Parathyroid adenoma (tissue), 2 donors: ENCODE data around the gene RSU1.

Experiments used
- H2AFZ ChIP-seq: fragments of 300-600 bp; sonication (generic); one replicate; pipeline ENCODE4 v1.7.0; 2017; ENCODE audit warnings: antibody characterized with exemption, mild to moderate bottlenecking
- H3K27ac ChIP-seq: fragments of 300-600 bp; sonication (generic); one replicate; pipeline ENCODE4 v1.7.0; 2017
- H3K27me3 ChIP-seq: fragments of 300-600 bp; sonication (generic); one replicate; pipeline ENCODE4 v1.7.0; 2017; ENCODE audit warnings: low read length; ENCODE audit not compliant: control insufficient read depth, insufficient read depth
- H3K36me3 ChIP-seq: fragments of 300-600 bp; sonication (generic); one replicate; pipeline ENCODE4 v1.7.0; 2017; ENCODE audit warnings: low read length; ENCODE audit not compliant: control insufficient read depth, insufficient read depth
- H3K4me1 ChIP-seq: fragments of 300-600 bp; sonication (generic); one replicate; pipeline ENCODE4 v1.7.0; 2017; ENCODE audit warnings: control low read depth
- H3K4me2 ChIP-seq: fragments of 300-600 bp; sonication (generic); one replicate; pipeline ENCODE4 v1.7.0; 2017; ENCODE audit warnings: low read length
- H3K4me3 ChIP-seq: fragments of 300-600 bp; sonication (generic); one replicate; pipeline ENCODE4 v1.7.0; 2017; ENCODE audit warnings: low read depth, low read length
- H3K79me2 ChIP-seq: fragments of 300-600 bp; sonication (generic); one replicate; pipeline ENCODE4 v1.7.0; 2017; ENCODE audit warnings: control low read depth
- H3K9ac ChIP-seq: fragments of 300-600 bp; sonication (generic); one replicate; pipeline ENCODE4 v1.7.0; 2017; ENCODE audit warnings: mild to moderate bottlenecking
- H3K9me3 ChIP-seq: fragments of 300-600 bp; sonication (generic); one replicate; pipeline ENCODE4 v1.7.0; 2017; ENCODE audit warnings: low read length; ENCODE audit not compliant: control insufficient read depth
- TF ChIP-seq, protein P1 (sequence below): fragments of 300-600 bp; sonication (generic); IDR thresholded peaks from one replicate; pipeline ENCODE4 v1.7.0; 2017; ENCODE audit warnings: antibody characterized with exemption, mild to moderate bottlenecking
- donor health status: primary hyperparathyroidism.

RSU1 gene

DNA sequence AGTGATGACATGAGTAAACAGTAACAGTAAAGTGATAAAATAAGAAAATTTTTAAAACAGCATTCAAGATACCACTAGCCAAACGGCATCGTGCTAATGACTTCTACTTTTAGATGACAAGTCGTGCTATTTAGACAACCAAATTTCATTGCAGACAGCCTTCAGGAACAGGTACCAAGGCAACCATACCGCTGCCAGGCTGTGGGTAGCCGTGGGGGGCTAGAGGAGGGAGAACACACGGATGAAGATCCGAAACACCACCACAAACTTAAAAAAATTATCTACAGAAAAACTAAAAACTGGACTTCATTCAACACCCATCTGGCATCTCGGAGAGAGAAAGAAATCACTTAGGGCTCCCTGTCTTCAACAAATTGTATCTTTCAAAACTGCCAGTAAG is 89.6 kb downstream of the RSU1 start:
- Histone ChIP-seq H2AFZ (no peak overlapping the region), H3K79me2 (no peaks in the 10 kb centered on the region), H3K27ac (no peak overlapping the region), H3K27me3 (no peaks in the 10 kb centered on the region), H3K4me3 (no peak overlapping the region), H3K36me3 (no peaks in the 10 kb centered on the region), H3K9me3 (no peaks in the 10 kb centered on the region), H3K4me1 (no peaks in the 10 kb centered on the region), H3K9ac (no peak overlapping the region), H3K4me2 (no peak overlapping the region)
- TF ChIP-seq, protein P1, sequence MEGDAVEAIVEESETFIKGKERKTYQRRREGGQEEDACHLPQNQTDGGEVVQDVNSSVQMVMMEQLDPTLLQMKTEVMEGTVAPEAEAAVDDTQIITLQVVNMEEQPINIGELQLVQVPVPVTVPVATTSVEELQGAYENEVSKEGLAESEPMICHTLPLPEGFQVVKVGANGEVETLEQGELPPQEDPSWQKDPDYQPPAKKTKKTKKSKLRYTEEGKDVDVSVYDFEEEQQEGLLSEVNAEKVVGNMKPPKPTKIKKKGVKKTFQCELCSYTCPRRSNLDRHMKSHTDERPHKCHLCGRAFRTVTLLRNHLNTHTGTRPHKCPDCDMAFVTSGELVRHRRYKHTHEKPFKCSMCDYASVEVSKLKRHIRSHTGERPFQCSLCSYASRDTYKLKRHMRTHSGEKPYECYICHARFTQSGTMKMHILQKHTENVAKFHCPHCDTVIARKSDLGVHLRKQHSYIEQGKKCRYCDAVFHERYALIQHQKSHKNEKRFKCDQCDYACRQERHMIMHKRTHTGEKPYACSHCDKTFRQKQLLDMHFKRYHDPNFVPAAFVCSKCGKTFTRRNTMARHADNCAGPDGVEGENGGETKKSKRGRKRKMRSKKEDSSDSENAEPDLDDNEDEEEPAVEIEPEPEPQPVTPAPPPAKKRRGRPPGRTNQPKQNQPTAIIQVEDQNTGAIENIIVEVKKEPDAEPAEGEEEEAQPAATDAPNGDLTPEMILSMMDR = no peak

DNA sequence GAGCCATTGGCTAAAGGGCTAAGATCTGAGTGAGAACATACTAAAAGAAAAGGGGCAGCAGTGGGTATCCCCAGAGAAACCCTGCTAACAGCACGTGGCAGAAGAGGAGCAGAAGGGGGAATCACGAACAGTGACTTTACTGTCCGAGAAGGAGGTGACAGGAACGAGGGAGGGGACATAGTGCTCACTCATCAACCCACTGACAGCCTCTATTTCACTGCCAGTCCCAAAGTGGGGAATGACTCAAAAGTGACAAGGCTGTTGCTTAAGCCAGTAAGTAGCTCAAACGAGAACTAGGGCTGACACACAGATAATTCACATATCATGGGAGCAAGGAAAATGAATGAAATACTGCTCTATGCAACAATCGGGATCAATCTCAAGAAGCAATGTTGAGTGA is 92.7 kb downstream of the RSU1 start:
- TF ChIP-seq, protein P1 = no peak
- no peaks in the 10 kb centered on the region for H3K79me2 ChIP-seq
- H3K36me3 ChIP-seq = no peaks in the 10 kb centered on the region
- H3K27ac ChIP-seq = no peak overlapping the region
- H3K4me3 ChIP-seq = no peak overlapping the region
- no peaks in the 10 kb centered on the region for H3K9me3 ChIP-seq
- no peak overlapping the region for H2AFZ ChIP-seq
- no peaks in the 10 kb centered on the region for H3K27me3 ChIP-seq
- no peak overlapping the region for H3K4me2 ChIP-seq
- H3K9ac ChIP-seq = no peak overlapping the region
- no peaks in the 10 kb centered on the region for H3K4me1 ChIP-seq

DNA sequence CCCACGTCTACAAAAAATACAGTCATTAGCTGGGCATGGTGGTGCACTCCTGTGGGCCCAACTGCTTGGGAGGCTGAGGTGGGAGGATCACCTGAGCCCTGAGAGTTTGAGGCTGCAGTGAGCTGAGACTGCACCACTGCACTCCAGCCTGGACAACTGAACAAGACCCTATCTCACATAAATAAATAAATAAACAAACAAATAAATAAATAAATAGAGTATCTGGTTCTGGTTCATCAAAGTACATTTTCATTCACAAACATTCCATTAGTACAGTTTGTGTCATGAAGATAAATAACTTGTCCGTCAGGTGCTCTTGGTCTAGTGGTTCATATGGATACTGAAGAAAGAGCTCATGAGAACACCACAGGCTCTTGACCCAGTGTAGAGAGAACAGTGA is 96.4 kb downstream of the RSU1 start:
- H3K27me3 ChIP-seq = no peaks in the 10 kb centered on the region
- H3K9me3 ChIP-seq = no peaks in the 10 kb centered on the region
- H3K4me3 ChIP-seq = no peak overlapping the region
- no peaks in the 10 kb centered on the region for H3K4me1 ChIP-seq
- H3K4me2 ChIP-seq = no peak overlapping the region
- TF ChIP-seq, protein P1 = no peak
- H2AFZ ChIP-seq = no peak overlapping the region
- no peaks in the 10 kb centered on the region for H3K36me3 ChIP-seq
- no peak overlapping the region for H3K9ac ChIP-seq
- no peak overlapping the region for H3K27ac ChIP-seq
- H3K79me2 ChIP-seq = no peaks in the 10 kb centered on the region

DNA sequence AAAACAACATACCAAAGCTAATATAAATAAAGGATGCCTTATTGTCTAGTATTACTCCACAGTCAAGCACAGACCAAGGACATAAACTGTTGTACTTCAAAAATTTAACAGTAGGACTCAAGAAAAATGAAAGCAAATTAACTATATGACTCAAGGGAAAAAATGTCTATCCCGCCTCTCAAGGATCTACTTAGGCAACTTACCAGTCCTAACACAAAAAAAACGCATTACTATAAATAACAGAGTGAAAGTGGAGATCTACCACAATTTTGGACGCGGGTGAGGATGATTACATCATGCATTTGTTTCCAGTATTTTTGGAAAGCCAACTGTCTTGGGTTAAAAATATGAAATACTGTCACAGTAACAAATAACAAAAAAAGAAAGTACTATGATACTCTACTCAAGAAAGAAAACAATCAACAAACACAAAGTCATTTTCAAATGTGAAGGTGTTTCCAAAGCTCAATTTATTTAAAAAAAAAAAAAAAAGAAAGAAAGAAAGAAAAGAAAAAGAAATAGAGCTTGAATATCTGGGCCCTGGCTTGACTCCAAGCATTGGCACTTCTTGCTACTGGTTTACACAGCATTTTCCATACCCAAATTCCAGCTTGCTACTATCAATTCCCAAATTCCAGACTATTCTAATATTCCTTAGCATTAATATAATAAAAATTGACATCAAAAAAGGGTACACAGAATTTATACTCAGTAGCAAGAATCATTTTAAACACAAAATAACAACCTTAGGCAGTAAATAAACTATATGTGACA is 99.4 kb downstream of the RSU1 start:
- Histone ChIP-seq H3K4me3 (no peak overlapping the region), H3K4me2 (no peak overlapping the region), H3K27ac (no peak overlapping the region), H3K36me3 (no peaks in the 10 kb centered on the region), H3K79me2 (no peaks in the 10 kb centered on the region), H2AFZ (no peak overlapping the region), H3K4me1 (no peaks in the 10 kb centered on the region), H3K9me3 (no peaks in the 10 kb centered on the region), H3K27me3 (no peaks in the 10 kb centered on the region), H3K9ac (no peak overlapping the region)
- TF ChIP-seq, protein P1 = no peak

DNA sequence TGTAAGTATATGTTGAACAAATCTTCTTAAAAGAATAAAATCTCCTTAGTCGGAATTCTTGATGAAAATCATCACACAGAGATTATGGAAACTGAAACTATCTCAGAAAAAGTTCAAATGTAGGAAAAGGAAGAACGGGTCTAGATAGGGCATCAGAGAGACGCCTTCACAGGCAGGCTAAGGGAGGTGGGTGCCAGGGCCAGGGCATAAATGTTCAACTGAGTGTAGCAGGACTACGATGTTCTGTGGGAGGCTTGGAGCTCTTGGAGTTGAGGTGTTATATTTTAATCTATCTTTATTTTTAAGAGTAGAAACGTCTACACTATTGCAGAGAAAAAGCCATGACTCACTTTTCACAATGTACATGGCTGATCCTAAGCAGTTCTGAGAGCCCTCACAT is 101.2 kb downstream of the RSU1 start:
- Histone ChIP-seq H3K79me2 (no peaks in the 10 kb centered on the region), H3K9me3 (no peaks in the 10 kb centered on the region), H3K4me3 (no peak overlapping the region), H3K27me3 (no peaks in the 10 kb centered on the region), H3K4me2 (no peak overlapping the region), H3K27ac (no peak overlapping the region), H3K9ac (no peak overlapping the region), H2AFZ (no peak overlapping the region), H3K4me1 (no peaks in the 10 kb centered on the region), H3K36me3 (no peaks in the 10 kb centered on the region)
- TF ChIP-seq, protein P1 = no peak
